GM13976 (cell line): ENCODE results near the gene CCDC57.

Experiments
- DNase-seq: peaks from one replicate; pipeline ENCODE4 v3.0.0; 2012; ENCODE audit warnings: low spot score
- in situ Hi-C: fragments of 300-500 bp; cut with MboI; formaldehyde crosslinking; loops from one replicate; pipeline ENCODE4 v1.12.0; 2022; ENCODE audit warnings: low sequenced_read_pairs, mixed read lengths, inconsistent platforms; ENCODE audit not compliant: unreplicated experiment
- TF ChIP-seq, protein P1 (sequence below): IDR thresholded peaks from 2 replicates; pipeline ENCODE4 v1.5.1; 2012; ENCODE audit warnings: borderline replicate concordance, mild to moderate bottlenecking; ENCODE audit not compliant: insufficient read depth; ENCODE audit errors: extremely low read depth, missing control alignments, control extremely low read depth

The CCDC57 gene

DNA sequence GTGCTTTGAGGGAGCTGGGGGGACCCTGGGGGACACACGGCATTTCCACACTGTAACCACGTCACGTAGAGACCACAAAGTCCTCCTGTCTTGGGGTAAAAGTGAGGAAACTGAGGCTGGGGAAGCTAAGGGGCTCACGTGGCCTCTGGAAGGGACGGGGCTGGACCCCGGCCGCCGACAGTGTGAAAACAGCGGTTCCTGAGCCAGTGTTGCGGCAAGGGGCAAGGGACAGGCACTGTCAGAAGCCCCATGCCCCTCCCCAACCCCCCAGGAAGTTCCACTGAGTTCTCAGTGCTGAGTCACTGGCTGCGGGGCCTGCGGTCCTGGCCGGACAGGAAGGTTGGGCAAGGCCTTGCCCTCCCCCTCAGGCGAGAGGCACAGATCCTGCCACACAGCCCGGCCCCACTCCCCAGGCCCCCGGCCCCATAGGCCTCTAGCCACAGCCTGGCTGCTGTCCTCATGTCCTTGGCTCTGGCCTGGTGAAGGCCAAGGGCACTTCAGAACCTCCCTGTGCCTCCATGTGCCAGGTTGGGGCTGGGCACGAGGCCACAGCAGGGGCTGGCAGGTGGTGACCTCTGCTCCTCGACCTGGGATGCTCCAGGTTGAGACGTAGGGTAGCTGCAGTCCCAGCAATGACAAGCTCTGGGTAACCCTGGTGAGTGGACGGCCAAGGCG is 5.0 kb upstream of the CCDC57 start:
- TF ChIP-seq, protein P1, sequence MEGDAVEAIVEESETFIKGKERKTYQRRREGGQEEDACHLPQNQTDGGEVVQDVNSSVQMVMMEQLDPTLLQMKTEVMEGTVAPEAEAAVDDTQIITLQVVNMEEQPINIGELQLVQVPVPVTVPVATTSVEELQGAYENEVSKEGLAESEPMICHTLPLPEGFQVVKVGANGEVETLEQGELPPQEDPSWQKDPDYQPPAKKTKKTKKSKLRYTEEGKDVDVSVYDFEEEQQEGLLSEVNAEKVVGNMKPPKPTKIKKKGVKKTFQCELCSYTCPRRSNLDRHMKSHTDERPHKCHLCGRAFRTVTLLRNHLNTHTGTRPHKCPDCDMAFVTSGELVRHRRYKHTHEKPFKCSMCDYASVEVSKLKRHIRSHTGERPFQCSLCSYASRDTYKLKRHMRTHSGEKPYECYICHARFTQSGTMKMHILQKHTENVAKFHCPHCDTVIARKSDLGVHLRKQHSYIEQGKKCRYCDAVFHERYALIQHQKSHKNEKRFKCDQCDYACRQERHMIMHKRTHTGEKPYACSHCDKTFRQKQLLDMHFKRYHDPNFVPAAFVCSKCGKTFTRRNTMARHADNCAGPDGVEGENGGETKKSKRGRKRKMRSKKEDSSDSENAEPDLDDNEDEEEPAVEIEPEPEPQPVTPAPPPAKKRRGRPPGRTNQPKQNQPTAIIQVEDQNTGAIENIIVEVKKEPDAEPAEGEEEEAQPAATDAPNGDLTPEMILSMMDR, result no peak
- no peak for DNase-seq
- in situ Hi-C loops, result no loop called here

DNA sequence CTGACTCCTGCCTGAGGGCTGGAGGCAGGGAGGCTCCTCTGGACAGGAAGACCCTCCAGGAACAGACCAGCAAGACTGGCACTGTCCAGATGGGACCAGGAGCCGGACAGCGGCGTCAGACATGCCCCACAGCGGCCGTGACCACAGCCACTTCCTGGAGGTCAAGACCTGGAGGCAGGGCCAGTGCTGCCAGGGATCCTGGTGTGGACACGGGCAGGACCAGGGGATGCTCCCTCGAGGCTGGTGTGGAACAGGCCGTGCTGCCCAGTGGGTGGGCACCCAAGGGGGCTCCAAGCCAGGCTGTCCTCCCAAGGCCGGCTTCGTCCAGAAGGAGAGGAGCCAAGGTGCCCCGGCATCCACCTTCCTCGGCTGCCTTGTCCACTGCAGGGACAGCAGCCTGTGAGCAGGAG is 4.5 kb upstream of the CCDC57 start:
- DNase-seq, result no peak
- TF ChIP-seq, protein P1, result no peak

DNA sequence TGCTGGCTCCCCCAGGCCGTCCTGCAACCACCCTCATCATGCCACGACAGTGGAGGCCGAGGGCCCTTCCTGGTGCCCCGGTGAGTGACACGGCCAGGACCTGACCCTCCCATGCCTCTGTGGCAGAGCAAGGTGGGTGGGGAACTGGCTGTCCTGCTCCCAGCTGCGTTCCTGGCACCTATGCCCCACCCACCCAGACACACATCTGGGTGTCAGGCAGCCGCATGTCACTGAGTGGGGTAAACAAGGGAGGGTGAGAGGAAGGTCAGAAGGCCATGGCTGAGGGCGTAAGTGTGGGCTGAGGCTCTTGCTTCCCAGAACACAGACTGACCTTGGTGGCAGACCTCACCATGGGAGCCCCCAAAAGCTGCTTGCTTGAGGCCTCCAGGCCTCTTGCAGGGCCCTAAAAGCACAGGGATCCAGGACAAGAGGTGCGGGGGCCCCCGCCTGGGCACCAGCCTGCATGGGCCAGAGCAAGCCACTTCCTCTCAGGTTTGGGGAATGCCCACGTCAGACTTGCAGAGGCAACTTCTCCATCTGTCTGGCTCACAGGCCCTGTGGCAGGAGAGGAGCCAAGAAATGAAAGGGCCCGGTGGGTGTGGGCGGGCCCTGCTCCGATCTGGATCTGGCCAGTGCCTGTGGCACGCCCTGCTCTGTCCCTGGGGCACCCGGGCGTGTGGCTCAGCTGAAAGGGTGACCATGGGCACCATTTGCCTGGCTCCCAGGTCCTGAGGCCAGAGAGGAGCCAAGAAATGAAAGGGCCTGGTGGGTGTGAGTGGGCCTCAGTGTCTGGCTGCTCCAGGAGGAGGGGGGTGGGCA is 3.9 kb upstream of the CCDC57 start:
- TF ChIP-seq, protein P1, result no peak
- peak; percentile 73 for DNase-seq
- in situ Hi-C loops, result no loop called here

More for the DNA sequence above, 4.5 kb upstream of the CCDC57 start:
- in situ Hi-C loops, result no loop called here

DNA sequence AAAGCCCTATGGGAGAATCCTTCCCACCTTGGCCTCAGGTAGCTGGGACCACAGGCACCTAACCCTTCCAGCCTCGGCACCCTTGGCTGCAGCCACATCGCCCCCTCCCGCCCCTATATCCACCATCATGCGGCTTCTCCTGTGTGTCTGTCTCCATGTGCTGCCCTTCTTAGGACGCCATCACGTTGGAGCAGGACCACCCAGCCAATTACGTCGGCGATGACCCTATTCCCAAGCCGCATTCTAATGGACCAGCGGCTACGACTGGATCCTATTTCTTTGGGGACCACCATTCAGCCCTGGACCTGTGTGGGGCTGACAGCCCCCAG is 3.3 kb upstream of the CCDC57 start:
- TF ChIP-seq, protein P1, result no peak
- in situ Hi-C loops, result no loop called here
- no peak for DNase-seq

DNA sequence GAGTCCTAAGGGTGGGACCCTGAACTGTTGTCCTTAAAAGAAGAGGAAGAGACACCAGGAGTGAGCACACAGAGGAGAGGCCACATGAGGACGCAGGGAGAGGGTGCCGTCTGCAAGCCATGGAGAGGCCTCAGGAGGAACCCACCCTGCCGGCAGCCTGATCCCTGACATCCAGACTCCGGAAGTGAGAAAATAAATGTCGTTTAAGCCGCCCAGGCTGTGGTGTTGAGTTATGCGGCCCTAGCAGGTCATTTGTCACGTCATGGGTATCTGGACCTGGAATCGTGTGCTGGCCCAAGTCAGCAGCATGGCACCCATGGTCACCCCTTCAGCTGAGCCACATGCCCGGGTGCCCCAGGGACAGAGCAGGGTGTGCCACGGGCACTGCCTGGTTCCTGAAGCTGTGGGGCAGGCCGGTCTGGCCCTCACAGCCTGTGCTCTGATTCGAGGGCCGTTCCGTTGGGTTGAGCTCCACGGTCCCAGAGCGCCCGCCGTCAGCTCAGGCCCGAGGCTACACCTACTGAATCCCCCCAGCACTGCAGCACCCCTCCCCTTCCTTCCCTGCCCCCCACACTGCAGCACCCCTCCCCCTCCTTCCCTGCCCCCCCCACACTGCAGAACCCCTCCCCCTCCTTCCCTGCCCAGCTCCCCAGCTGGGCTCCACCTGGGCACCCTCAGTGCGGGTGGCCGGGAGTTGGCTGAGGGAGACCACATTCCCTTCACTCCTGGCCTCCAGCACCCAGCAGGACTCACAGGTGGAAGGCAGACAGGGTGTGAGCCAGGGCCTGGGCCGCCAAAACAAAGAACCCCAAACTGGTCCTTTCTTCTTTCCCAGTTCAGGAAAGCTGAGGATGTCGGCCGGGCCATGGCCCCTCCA is 2.7 kb upstream of the CCDC57 start:
- TF ChIP-seq, protein P1, result no peak
- DNase-seq, result peak; percentile 76

DNA sequence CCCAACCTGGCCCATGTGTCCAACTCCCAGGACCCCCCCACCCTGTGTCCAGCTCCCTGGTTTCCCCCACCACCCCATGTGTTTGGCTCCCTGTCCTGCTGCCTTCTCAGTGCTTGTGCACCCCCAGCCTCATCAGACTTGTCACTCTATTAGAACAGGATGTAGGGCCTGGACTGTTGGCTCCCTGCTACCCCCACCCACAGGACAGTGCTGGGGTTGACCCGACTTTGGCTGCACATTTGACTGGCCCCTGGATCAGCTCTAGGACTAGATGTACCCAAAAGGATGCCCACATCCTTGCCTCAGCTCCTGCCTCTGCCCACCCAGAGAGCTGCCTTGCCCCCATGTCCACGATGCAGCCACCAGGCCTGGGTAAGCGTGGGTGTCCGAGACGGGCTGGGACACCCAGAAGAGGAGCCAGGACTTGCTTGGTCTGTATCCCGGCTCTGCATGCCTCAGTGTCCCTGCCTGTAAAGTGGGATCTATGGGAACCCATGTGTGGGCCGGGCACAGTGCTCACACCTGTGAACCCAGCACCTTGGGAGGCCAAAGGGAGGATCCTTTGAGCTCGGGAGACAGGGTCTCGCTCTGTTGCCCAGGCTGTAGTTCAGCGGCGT is 1.5 kb upstream of the CCDC57 start:
- TF ChIP-seq, protein P1, result no peak
- in situ Hi-C loops, result no loop called here

More for the DNA sequence above, 2.7 kb upstream of the CCDC57 start:
- in situ Hi-C loops, result no loop called here

More for the DNA sequence above, 1.5 kb upstream of the CCDC57 start:
- DNase-seq, result no peak
